EH (cell line): ENCODE measurements around the gene RBP2.

Experiments used
- DNase-seq: peaks from one replicate; pipeline ENCODE4 v3.0.0-alpha.2; 2015; ENCODE audit warnings: low read depth

The RBP2 gene

GRCh38 chr3:139480585-139480984, 4.3 kb upstream of the RBP2 start:
- no peak for DNase-seq

- no peak for DNase-seq
These were observed 1.7 kb upstream of the RBP2 start for GRCh38 chr3:139477710-139478640.

- no peak for DNase-seq
These were observed 3.1 kb downstream of the RBP2 start for GRCh38 chr3:139473155-139473771.

- DNase-seq, result no peak
These were observed 3.8 kb downstream of the RBP2 start for GRCh38 chr3:139472380-139473010.

- no peak for DNase-seq
These were observed 6.1 kb downstream of the RBP2 start for GRCh38 chr3:139470199-139470598.

GRCh38 chr3:139468399-139468798, 7.9 kb downstream of the RBP2 start:
- DNase-seq, result no peak

- no peak for DNase-seq
These were observed 10.0 kb downstream of the RBP2 start for GRCh38 chr3:139466360-139466759.

- DNase-seq, result no peak
These were observed 10.7 kb downstream of the RBP2 start for GRCh38 chr3:139465636-139466035.

GRCh38 chr3:139463466-139463865, 12.8 kb downstream of the RBP2 start:
- DNase-seq, result no peak

GRCh38 chr3:139460529-139460928, 15.8 kb downstream of the RBP2 start:
- no peak for DNase-seq

- DNase-seq, result no peak
These were observed 16.2 kb downstream of the RBP2 start for GRCh38 chr3:139460076-139460475.

- no peak for DNase-seq
These were observed 18.0 kb downstream of the RBP2 start for GRCh38 chr3:139458348-139458747.

GRCh38 chr3:139457066-139457465, 19.2 kb downstream of the RBP2 start:
- DNase-seq, result no peak

- no peak for DNase-seq
These were observed 19.9 kb downstream of the RBP2 start for GRCh38 chr3:139456386-139456785.

GRCh38 chr3:139455855-139456254, 20.5 kb downstream of the RBP2 start:
- no peak for DNase-seq

- no peak for DNase-seq
These were observed 21.1 kb downstream of the RBP2 start for GRCh38 chr3:139455206-139455605.

- no peak for DNase-seq
These were observed 22.0 kb downstream of the RBP2 start for GRCh38 chr3:139454346-139454745.

GRCh38 chr3:139450159-139450558, 26.2 kb downstream of the RBP2 start:
- DNase-seq, result no peak

- DNase-seq, result no peak
These were observed 26.8 kb downstream of the RBP2 start for GRCh38 chr3:139449566-139449965.

- peak; percentile 5 for DNase-seq
These were observed 28.2 kb downstream of the RBP2 start for GRCh38 chr3:139448104-139448503.

GRCh38 chr3:139447486-139447885, 28.8 kb downstream of the RBP2 start:
- DNase-seq, result no peak

- no peak for DNase-seq
These were observed 31.9 kb downstream of the RBP2 start for GRCh38 chr3:139444446-139444845.

GRCh38 chr3:139443186-139443585, 33.1 kb downstream of the RBP2 start:
- no peak for DNase-seq
